Measurements from ENCODE around the gene GNA15.
A peak's percentile ranks its signal among the peaks of the same experiment; 100 is the strongest.

GNA15 gene

GRCh38 chr19:3106509-3107141 lies 29.2 kb upstream of the GNA15 start:
- DNase-seq: no peak

- no peak for DNase-seq
These were observed 28.2 kb upstream of the GNA15 start for GRCh38 chr19:3107658-3108057.

DNA sequence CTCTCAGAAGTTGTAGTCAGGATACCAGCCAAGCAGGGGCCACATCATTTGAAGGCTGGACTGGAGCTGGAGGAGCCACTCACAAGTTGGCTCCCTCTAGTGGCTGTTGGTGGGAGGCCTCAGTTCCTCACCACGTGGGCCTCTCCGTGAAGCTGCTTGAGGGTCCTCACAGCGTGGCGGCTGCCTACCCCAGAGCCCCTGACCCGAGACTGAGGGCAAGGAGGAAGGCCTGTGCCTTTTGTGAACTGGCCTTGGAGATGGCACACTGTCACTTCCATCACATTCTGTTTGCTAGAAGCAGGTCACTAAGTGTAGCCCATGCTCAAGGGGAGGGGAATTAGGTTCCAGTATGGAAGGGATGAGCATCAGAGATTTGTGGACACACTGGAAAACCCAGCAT lies 27.1 kb upstream of the GNA15 start:
- peak; percentile 81 for DNase-seq

- DNase-seq: no peak
These were observed 26.3 kb upstream of the GNA15 start for GRCh38 chr19:3109491-3109890.

DNA sequence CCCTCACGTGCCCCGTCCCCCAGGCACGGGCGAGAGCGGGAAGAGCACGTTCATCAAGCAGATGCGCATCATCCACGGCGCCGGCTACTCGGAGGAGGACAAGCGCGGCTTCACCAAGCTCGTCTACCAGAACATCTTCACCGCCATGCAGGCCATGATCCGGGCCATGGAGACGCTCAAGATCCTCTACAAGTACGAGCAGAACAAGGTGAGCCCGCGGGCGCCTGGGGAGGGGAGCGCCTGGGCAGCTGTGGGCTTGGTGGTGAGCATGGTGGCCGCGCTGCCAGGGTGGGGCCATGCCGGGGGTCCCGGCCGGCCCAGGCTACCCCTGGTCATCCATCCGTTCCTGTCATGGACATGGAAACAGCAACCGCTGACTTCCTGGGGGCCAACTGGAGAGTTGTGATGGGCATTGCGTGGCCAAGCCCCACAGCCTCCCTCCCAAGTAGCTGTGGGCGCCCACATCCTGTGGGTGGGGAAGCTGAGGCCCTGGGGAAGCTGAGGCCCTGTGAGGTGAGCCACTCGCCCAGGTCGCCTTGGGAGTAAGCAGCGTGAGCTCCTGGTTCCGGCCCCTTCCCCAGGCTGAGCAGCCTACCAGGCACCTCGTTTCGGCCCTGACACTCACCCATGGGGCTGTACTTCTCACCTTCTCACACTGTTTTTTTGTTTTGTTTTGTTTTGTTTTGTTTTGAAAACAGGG lies 25.6 kb upstream of the GNA15 start:
- DNase-seq: peak; percentile 20

DNA sequence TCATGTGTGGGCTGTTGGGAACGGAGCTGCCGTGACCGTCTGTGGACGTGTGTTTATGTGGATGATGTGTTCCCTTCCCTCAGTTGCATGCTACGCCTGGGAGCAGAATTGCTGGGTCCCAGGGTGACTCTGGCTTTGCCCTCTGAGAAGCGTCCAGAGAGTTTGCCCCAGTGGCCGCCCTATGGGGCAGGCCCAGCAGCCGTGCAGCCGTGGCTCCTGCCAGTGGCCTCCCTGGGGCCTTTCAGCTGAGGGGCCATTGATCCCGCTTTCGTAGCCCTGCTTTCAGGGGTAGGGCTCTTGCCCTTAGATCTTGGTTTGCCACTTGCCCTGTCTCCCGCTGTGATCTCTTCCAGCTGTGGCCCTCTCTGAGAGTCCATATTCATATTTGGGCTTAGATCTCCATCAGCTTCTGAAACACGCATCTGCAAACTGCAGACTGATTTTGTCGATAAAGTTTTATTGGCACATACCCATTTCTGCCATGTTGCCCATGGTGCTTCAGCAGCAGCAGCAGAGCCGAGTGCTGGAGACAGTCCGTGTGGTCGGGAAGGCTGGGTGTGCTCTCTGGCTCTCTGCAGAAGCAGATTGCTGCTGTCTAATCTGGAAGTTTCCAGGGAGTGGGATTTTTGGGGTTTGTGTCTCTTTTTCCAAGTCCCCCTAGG lies 24.1 kb upstream of the GNA15 start:
- DNase-seq: no peak

DNA sequence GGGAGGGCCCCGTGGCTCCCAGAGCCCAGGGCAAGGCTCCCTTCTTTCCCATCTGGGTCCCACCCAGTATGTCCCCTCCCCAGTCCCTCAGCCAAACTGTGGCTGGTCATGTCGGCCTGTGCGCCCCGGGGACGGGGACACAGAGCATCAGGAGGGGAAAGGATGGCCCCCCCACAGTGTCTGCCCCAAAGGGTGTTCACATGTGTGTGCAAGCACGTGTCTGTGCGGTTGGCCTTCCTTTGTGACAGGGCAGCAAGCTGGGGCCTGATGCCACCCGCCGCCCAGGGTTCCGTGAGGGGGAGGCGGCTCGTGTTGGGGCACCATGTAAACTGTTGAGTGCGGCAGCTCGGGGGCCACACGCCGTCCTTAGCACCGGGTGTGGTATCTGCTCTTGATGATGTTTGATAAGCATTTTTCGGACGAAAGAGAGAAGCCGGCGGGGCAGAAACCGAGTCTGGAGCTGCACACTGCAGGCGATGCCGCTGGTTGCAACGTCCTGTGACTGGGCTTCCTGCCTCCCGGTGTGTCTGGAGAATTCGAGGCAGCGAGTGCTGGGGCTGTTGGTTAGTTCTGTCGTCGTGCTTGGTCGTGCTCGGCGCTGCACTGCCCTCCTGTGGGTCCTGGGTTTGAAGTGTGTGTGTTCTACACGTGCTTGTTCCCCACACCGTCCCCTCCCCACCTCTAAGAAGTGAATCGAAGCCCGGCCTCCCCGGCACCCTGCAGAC lies 23.3 kb upstream of the GNA15 start:
- DNase-seq: no peak

DNA sequence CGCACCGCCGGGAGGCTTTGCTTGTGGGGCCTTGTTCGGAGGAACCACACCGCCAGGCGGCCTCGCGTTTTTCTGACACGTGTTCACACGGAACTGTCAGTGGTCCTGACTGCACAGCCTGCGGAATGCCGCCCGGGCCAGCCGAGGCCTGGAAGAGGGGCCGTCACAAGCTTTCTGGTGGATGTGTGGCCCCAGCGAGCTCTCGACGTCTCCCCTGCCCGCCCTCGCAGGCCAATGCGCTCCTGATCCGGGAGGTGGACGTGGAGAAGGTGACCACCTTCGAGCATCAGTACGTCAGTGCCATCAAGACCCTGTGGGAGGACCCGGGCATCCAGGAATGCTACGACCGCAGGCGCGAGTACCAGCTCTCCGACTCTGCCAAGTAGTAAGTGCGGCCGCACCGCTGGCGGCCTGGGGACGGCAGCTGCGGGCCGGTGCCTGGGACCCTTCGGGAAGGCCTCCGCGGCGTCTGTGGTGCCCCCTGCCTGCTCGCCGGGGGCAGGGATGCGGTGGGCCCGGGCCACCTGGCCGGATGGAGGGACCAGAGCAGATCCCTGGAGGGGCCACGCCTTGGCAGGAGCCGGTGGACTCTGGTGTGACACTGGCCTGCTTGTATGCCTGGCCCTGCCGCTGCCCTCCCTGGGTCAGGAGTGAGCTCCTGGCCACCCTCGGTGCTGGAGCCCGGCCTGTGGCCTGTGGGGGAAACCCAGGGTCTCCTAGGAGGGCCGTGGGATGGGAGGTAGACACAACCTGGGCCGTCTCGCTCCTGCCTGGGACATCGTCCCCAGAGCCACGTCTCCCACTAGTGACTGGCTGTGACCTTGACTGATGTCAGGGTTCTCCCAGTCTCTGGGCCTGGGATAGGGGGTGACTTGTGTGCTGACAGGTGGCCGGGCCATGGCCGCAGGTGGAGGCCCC lies 22.5 kb upstream of the GNA15 start:
- DNase-seq: no peak

- no peak for DNase-seq
These were observed 21.7 kb upstream of the GNA15 start for GRCh38 chr19:3114018-3114726.

DNA sequence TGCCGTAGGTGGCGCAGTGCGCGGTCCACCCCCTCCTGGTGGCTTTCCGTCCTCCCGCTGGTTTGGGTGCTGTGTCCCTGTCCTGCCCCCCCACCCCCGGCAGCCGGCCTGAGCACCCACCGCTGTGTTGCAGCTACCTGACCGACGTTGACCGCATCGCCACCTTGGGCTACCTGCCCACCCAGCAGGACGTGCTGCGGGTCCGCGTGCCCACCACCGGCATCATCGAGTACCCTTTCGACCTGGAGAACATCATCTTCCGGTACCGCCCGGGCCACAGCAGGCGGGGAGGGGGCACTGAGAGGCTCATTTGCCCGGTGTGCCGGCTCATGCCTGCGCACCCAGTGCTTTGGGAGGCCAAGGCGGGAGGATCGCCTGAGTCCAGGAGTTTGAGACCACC lies 21.0 kb upstream of the GNA15 start:
- DNase-seq: no peak

GRCh38 chr19:3115411-3115810 lies 20.4 kb upstream of the GNA15 start:
- no peak for DNase-seq

- DNase-seq: no peak
These were observed 19.8 kb upstream of the GNA15 start for GRCh38 chr19:3115916-3116602.

DNA sequence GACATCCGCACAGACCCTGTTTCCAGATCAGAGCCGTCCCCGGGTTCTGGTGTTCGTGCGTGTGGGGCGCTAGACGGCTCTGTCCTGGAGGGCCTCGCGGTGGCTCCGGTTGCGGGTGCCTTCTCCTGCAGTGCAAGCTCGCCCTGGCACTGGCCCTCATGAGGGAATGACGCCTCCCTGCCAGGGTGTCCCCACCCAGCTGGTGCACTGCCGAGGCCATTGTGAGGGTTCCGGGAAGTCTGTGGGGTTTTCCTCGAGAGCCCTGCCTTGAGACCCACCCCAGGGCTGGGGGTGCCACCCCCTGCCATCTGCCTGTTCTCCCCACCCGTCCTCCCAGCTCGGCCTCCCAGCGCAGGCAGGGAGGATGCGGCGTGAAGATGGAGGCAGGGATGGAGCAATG lies 19.2 kb upstream of the GNA15 start:
- no peak for DNase-seq

- no peak for DNase-seq
These were observed 18.1 kb upstream of the GNA15 start for GRCh38 chr19:3117716-3118115.

DNA sequence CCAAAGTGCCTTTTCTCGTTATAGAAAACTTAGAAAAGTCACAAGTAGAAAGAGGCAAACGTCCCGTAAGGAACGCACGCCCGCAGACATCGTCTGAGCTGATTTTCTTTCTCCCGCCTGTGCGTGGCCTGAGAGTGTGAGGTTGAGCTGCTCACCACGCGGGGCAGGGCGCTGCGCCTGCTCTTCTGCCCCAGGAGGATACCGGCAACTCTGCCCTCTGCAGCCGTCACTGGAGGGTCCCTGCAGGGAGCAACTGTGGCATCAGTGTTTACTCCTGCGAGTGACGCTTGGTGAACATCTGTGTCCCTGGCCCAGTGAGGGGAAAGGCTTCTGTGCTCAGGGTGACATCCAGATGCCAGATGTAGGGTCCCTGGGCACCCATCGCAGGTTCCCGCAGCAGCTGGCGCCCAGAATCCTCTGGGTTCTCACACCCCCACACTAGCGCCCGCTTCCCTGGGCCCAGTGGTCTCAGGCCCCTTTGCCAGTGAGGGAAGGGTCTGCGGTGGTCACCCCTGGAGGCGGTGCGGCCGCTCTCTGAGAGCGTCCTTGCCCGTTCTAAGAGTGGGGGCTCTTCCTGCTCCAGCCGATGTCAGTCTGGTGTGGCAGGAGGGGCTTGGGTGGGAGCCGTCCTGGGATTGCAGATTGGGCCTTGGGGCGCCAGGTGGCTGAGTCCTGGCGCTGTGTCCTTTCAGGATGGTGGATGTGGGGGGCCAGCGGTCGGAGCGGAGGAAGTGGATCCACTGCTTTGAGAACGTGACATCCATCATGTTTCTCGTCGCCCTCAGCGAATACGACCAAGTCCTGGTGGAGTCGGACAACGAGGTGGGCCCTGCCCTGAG lies 17.4 kb upstream of the GNA15 start:
- DNase-seq: no peak

DNA sequence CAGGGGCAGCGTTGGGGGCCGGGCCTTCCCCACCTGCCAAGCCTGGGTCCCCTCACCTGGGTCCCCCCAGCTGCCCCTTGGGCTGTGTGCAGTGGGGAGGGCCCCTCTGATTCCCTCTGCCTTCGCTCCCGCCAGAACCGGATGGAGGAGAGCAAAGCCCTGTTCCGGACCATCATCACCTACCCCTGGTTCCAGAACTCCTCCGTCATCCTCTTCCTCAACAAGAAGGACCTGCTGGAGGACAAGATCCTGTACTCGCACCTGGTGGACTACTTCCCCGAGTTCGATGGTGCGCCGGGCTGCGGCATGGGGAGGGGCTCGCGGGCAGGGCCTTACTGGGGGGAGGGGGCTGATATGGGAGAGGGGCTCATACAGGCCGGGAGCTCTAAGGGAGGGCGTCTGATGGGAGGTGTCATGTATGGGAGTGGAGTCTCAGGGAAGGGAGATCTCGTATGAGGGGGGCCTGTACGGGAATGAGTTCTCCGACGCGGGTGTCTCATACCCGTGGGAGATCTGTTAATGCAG lies 16.7 kb upstream of the GNA15 start:
- DNase-seq: no peak

- DNase-seq: no peak
These were observed 16.0 kb upstream of the GNA15 start for GRCh38 chr19:3119693-3120380.

GRCh38 chr19:3120611-3121276 lies 15.1 kb upstream of the GNA15 start:
- no peak for DNase-seq

- no peak for DNase-seq
These were observed 14.4 kb upstream of the GNA15 start for GRCh38 chr19:3121396-3121795.

Data from activated CD4-positive, alpha-beta T cell treated with anti-CD3 and anti-CD28 coated beads, Interleukin-2, Interleukin-6, amounts not matched to agents 100 ng/mL and 50 ng/mL, durations not matched to agents 16 hours and 8 hours (primary cell).